Measurements from ENCODE around the gene KBTBD4. TPM values are rescaled to one million over a fixed set of nuclear protein-coding genes. Genes with fewer than 3 reads are reported as not detected.
"Not testable (repeated sequence)": the region's sequence is repeated elsewhere in the genome, so short reads cannot be mapped to it uniquely, and the experiment has no call there.

The KBTBD4 gene
- total RNA-seq, 1 experiment from 2014 or later, result 12.3 TPM

GRCh38 chr11:47560426-47560825, 18.3 kb downstream of the KBTBD4 start:
- Mint-ChIP-seq H3K36me3 (no peaks in the 10 kb centered on the region), H3K4me3 (no peak overlapping the region), H3K27ac (no peak overlapping the region), H3K9me3 (no peaks in the 10 kb centered on the region), H3K27me3 (ENCODE audit: low read depth) (no peaks in the 10 kb centered on the region), H3K4me1 (peaks cover 4% of the 10 kb centered on the region)
- TF ChIP-seq ETV6 (CRISPR knock-in tag; IDR thresholded peaks at IDR 0.05) (no peak), ZNF396 (CRISPR knock-in tag; IDR thresholded peaks at IDR 0.05; ENCODE audit: borderline replicate concordance) (no peak), ZNF121 (CRISPR knock-in tag; IDR thresholded peaks at IDR 0.05) (no peak), MAX (CRISPR knock-in tag; IDR thresholded peaks at IDR 0.05) (no peak), HMGA2 (CRISPR knock-in tag; IDR thresholded peaks at IDR 0.05) (no peak), TP53 (CRISPR knock-in tag; IDR thresholded peaks at IDR 0.05) (no peak)
- ATAC-seq (no peak), DNase-seq (ENCODE audit: low spot score) (no peak)
- ChIA-PET CTCF (no interaction called here), POLR2A (no interaction called here)

GRCh38 chr11:47558695-47559094, 20.1 kb downstream of the KBTBD4 start:
- Mint-ChIP-seq H3K27me3 (ENCODE audit: low read depth) (no peaks in the 10 kb centered on the region), H3K4me3 (no peak overlapping the region), H3K36me3 (no peaks in the 10 kb centered on the region), H3K27ac (no peak overlapping the region), H3K9me3 (no peaks in the 10 kb centered on the region), H3K4me1 (peaks cover 7% of the 10 kb centered on the region)
- DNase-seq (ENCODE audit: low spot score), result no peak
- ChIA-PET POLR2A (no interaction called here), CTCF (no interaction called here)
- no peak for TF ChIP-seq STAT6 (CRISPR knock-in tag; conservative IDR thresholded peaks at IDR 0.05; ENCODE audit: low read depth)
- ATAC-seq, result no peak

- H3K4me3 Mint-ChIP-seq; H3K9me3 Mint-ChIP-seq; ATAC-seq; CTCF ChIA-PET; H3K36me3 Mint-ChIP-seq; H3K27ac Mint-ChIP-seq; DNase-seq (ENCODE audit: low spot score); H3K27me3 Mint-ChIP-seq (ENCODE audit: low read depth): not testable (repeated sequence)
- peaks cover 11% of the 10 kb centered on the region for H3K4me1 Mint-ChIP-seq
- POLR2A ChIA-PET, result interaction anchor here (0.7 kb wide), 1 partner anchor 51 kb away, joined by 4 read pairs; no protein-coding TSS in a partner anchor
Observed at GRCh38 chr11:47557004-47557403, 21.8 kb downstream of the KBTBD4 start.

GRCh38 chr11:47553406-47553743, 25.4 kb downstream of the KBTBD4 start:
- Mint-ChIP-seq H3K4me3 (peak overlapping the region; percentile 85), H3K9me3 (no peaks in the 10 kb centered on the region), H3K4me1 (peaks cover 29% of the 10 kb centered on the region), H3K36me3 (peaks cover 13% of the 10 kb centered on the region), H3K27ac (peak overlapping the region; percentile 96), H3K27me3 (ENCODE audit: low read depth) (no peaks in the 10 kb centered on the region)
- no peak for TF ChIP-seq E2F5 (CRISPR knock-in tag; IDR thresholded peaks at IDR 0.05)
- TF ChIP-seq SP1 (CRISPR knock-in tag; conservative IDR thresholded peaks at IDR 0.05), result peak; percentile 32; the same call in 1 of the 2 replicates
- 0 out of 2 replicates have a peak, but pooled peaks have one; percentile 16 for TF ChIP-seq EMX1 (CRISPR knock-in tag; IDR thresholded peaks at IDR 0.05)
- TF ChIP-seq ZNF423 (CRISPR knock-in tag; IDR thresholded peaks at IDR 0.05), result peak; percentile 36; the same call in 1 of the 2 replicates
- POLR2A ChIA-PET, result interaction anchor here (1.0 kb wide), 1 partner anchor 14 kb away, joined by 5 read pairs; no protein-coding TSS in a partner anchor
- ATAC-seq (peak; percentile 65), DNase-seq (ENCODE audit: low spot score) (no peak)
- CTCF ChIA-PET, result interaction anchor here (0.6 to 1.2 kb wide), 29 partner anchors 9 to 641 kb away, joined by 3 to 13 read pairs (median 4); partner anchors contain the start of genes KBTBD4, NDUFS3 and PSMC3

GRCh38 chr11:47552566-47553405, 26.0 kb downstream of the KBTBD4 start, which contains the start of gene CELF1:
TSS of gene CELF1 (minus strand) at chr11:47553132. CDS start at chr11:47499523, 53,609 bp downstream.
- CTCF ChIA-PET, result interaction anchor here (0.6 to 1.7 kb wide), 37 partner anchors 9 to 641 kb away, joined by 3 to 13 read pairs (median 4); partner anchors contain the start of genes KBTBD4, NDUFS3, NR1H3 and PSMC3
- Mint-ChIP-seq H3K36me3 (peaks cover 15% of the 10 kb centered on the region), H3K27ac (peak within 1 kb of the TSS; percentile 96), H3K27me3 (ENCODE audit: low read depth) (no peaks in the 10 kb centered on the region), H3K9me3 (no peaks in the 10 kb centered on the region), H3K4me1 (peaks cover 35% of the 10 kb centered on the region), H3K4me3 (peak within 1 kb of the TSS; percentile 95)
- DNase-seq (ENCODE audit: low spot score) (peak; percentile 92), ATAC-seq (peak; percentile 95)
- POLR2A ChIA-PET, result interaction anchor here (1.0 kb wide), 1 partner anchor 14 kb away, joined by 5 read pairs; no protein-coding TSS in a partner anchor
- TF ChIP-seq ZNF671 (CRISPR knock-in tag; IDR thresholded peaks at IDR 0.05) (no peak), SMAD3 (CRISPR knock-in tag; IDR thresholded peaks at IDR 0.05; ENCODE audit: borderline replicate concordance) (0 out of 2 replicates have a peak, but pooled peaks have one; percentile 33), PRRX2 (CRISPR knock-in tag; IDR thresholded peaks at IDR 0.05) (no peak), CTCF (IDR thresholded peaks at IDR 0.05) (peak; percentile 90), SP1 (CRISPR knock-in tag; conservative IDR thresholded peaks at IDR 0.05) (peak; percentile 92), MAX (CRISPR knock-in tag; IDR thresholded peaks at IDR 0.05) (peak; percentile 78), FOXP4 (CRISPR knock-in tag; IDR thresholded peaks at IDR 0.05) (0 out of 2 replicates have a peak, but pooled peaks have one; percentile 54), GABPB1 (CRISPR knock-in tag; IDR thresholded peaks at IDR 0.05) (peak; percentile 79)

All from WTC11 (cell line).